ENCODE measurements around the gene NUFIP1.

DNA sequence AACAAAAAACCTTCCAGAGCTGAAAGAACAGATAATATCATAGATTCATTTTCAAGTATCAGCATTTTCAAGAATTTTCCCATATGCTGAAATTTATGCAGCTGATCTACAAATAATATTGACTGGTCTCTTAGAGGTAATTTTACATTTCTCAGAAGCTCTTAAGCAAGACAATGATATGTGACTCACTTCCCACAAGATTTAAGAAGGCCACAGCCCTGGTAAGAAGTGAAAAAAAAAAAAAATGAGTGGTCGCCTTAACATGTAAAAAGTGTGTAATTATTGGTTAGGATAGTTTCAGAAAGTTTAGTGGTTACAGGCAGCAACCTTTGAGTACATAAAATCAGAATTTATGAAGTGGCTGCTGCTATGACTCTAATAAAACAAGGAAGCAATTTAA lies 54.5 kb downstream of the NUFIP1 start:
- TF ChIP-seq, protein P1, sequence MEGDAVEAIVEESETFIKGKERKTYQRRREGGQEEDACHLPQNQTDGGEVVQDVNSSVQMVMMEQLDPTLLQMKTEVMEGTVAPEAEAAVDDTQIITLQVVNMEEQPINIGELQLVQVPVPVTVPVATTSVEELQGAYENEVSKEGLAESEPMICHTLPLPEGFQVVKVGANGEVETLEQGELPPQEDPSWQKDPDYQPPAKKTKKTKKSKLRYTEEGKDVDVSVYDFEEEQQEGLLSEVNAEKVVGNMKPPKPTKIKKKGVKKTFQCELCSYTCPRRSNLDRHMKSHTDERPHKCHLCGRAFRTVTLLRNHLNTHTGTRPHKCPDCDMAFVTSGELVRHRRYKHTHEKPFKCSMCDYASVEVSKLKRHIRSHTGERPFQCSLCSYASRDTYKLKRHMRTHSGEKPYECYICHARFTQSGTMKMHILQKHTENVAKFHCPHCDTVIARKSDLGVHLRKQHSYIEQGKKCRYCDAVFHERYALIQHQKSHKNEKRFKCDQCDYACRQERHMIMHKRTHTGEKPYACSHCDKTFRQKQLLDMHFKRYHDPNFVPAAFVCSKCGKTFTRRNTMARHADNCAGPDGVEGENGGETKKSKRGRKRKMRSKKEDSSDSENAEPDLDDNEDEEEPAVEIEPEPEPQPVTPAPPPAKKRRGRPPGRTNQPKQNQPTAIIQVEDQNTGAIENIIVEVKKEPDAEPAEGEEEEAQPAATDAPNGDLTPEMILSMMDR (optimal IDR thresholded peaks at IDR 0.05 in 1 of 3, IDR thresholded peaks at IDR 0.05 in 1 of 3, conservative IDR thresholded peaks at IDR 0.05 in 1 of 3; ENCODE audit: extremely low read depth in 1 of 3, insufficient read depth in 2 of 3, low read length in 3 of 3) = no peak
- no peak for TF ChIP-seq EZH2 (IDR thresholded peaks at IDR 0.05; ENCODE audit: low read length)
